ENCODE measurements around the gene GRWD1. TPM values are rescaled to one million over a fixed set of nuclear protein-coding genes. Genes with fewer than 3 reads are reported as not detected.
A peak's percentile ranks its signal among the peaks of the same experiment; 100 is the strongest.

Gene GRWD1
- total RNA-seq, result 41.4 and 57.9 TPM in 2 replicates

DNA sequence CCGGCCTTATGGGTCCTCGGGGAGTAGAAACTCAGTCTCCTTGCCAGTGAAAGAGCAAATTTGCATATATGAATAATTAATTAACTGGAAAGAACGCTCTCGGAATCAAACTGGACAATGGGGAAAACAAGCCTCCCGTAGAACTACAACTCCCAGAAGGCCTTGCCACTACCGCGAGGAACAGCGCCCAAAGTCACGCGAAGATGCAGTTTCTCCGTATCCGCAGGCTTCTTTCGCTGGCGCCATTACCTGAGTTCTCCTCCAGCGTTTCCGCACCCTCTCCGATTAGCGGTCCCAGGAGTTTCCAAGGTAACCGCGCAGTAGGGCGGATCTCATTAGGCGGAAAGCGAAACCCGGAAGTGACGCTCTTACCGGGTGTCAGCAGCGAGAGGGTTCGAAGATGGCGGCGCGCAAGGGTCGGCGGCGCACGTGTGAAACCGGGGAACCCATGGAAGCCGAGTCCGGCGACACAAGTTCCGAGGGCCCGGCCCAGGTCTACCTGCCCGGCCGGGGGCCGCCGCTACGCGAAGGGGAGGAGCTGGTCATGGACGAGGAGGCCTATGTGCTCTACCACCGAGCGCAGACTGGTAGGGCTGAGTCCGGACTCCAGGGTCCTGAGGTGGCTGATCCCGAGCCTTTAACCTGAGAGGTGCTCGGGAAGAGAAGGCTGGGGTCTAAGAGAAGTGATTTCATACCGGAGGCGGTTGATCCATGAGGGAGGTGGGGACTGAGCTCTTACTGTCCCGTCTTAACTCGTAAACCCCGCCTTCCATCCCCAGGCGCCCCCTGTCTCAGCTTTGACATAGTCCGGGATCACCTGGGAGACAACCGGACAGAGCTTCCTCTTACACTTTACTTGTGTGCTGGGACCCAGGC lies at the start of gene GRWD1:
GRWD1 (plus strand) TSS at position 378 of the 876 bp plus-strand sequence; CDS start at position 401, 23 bp downstream.
- DNase-seq, result peak; percentile 98

DNA sequence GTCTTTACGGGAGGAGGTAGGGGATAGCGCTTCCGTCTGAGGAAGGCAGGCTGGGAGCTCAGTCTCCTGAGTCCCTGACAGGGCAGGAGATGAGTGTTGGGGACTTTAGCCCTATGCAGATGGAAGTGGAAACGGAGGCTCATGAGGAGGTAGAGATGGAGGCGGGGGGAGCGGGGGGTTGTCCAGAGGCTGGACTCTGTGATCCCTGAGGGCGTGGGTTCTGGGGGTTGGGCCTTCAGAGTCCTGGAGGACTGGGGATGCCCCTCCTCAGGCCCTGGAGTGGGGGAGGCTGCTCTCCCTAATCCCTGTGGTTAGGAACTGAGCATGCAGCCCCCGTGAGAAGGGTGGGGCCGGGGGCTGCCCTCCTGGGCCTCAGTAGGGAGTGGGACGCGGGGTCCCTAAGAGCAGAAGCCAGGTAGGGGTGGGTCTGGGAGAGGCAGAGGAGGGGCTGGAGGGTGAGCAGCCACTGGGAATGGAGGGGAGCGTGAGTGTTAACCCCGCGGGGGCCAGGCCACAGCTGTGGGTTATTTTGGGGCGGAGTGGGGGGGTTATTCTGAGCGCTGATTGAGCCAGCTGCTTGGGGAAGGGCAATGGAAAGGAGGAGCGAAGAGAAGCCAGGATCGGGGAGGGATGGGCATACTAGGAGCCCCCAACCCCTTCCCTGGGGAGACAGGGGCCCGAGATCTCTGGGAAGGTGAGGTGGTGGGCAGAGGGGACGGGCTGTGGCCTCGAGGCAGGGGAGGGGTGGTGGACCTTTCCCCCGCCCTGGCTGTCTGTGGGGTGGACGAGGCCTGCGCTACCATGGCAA lies 49.6 kb upstream of the GRWD1 start:
- DNase-seq, result no peak

DNA sequence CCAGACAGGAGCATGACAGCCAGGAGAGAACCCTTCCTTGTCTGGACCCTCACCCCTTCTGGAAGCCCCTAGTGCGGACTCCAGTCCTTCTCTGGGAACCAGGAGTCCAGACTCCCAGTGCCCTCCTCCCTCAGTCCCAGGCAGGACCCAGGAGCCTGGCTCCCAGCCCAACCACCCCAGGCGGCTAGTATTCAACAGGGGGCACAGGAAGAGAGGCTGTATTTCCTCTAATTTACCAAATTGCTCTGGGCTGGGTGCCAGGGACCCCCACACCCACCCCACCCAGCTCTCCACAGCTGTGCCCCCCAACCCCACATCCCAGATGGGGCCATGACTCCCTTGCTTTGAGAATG lies 49.0 kb upstream of the GRWD1 start:
- no peak for DNase-seq

DNA sequence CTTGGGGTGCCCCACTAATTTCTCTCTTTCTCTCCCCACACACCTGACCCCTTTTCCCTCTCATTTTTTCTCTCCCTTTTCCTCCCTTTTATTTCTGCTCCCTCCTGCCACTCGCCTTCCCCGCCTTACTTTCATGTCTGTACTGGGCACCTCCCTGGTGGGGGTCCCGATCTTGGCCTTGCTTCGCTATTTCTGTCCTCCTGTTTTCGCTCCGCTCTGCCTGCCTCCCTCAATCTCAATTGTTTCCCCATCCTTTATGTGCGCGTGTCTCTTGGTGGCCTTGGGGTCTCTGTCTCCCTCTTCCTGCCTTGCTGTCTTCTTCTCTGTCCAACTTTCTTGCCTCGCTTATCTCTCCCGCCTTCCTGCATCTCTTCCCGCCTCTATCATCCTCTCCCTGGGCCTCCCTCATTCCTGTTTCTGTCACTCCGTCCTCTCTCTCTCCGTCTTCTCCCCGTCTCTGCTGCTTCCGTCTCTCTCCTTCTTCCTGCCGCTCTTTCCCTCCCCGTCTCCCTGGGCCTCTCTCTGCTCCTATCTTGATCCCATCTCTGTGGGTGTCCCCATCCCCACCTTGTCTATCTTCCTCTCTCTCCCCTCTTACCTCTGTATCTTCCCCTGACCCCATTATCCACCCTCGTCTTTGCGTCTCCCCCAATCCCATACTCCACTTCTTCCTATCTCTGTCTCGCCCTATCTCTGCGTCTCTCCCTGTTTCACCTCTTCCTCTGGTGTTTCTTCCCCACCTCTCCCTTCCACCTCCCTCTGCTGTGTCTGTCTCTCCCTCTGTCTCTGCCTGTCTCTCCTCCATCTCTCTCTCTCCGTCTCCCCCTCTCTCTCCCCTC lies 48.3 kb upstream of the GRWD1 start:
- no peak for DNase-seq

DNA sequence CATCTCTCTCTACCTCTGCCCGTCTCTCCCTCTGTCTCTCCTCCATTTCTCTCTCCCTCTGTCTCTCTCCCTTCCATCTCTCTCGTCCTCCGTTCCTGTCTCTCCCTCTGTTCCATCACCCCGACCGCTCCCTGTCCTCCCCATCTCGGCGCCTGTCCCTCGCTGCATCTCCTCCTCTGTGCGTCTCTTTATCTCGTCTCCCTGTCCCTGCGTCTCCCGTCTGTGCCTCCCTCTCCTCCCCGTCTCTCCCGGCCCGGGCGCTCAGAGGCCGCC lies 47.7 kb upstream of the GRWD1 start:
- DNase-seq, result no peak

DNA sequence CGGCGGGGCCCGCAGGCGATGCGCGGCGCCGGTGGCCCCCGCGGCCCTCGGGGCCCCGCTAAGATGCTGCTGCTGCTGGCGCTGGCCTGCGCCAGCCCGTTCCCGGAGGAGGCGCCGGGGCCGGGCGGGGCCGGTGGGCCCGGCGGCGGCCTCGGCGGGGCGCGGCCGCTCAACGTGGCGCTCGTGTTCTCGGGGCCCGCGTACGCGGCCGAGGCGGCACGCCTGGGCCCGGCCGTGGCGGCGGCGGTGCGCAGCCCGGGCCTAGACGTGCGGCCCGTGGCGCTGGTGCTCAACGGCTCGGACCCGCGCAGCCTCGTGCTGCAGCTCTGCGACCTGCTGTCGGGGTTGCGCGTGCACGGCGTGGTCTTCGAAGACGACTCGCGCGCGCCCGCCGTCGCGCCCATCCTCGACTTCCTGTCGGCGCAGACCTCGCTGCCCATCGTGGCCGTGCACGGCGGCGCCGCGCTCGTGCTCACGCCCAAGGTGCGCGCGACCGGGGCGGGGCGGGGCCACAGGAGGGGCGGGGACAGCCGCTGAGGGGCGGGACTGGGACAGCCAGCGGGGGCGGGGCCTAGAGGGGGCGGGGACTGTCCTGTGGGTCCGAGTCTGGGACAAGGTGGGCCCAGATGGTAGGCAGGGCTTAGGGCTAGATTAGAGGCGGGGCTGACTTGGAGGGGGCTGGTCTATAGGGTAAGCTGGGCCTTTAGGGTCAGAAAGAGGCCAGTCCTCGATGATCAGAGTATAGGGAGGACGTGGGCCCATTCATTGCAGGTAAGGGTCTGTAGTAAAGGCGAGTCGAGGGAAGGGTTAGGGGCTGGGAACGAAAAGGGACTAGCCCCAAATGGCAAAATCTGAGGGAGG lies 47.2 kb upstream of the GRWD1 start:
- peak; percentile 88 for DNase-seq

DNA sequence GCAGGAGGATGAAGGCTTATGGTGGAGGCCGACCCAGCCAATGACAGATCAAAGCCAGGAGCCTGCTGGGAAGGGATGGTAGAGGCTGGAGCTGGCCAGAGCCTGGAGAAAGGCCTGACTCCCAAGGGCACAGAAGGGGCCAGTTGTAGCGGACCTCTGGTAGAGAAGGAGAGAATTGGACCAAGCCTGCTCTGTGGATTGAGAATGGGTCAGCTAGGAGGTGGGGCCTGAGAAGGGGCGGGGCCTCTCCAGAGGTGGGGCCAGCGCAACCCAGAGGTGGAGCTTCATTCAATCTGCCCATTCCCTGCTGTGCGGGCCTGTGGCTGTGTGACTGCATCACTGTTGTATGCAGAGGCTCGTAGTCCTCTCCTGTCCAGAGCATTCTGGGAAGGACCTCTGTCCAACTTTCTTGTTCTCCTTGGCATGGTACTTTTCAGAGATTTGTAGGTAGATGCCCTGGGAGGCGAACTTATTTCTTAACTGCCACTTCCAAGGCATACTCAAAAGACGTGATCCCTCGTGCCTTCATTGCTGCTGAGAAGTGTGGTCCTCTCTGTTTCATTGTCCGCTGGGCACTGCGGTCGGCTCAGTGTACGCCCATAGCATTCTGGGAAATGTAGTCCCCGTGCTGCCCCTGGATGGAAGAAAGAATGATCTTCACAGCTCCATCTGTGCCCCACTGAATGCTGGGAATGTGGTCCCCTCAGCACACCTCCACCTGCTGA lies 45.6 kb upstream of the GRWD1 start:
- peak; percentile 72 for DNase-seq

DNA sequence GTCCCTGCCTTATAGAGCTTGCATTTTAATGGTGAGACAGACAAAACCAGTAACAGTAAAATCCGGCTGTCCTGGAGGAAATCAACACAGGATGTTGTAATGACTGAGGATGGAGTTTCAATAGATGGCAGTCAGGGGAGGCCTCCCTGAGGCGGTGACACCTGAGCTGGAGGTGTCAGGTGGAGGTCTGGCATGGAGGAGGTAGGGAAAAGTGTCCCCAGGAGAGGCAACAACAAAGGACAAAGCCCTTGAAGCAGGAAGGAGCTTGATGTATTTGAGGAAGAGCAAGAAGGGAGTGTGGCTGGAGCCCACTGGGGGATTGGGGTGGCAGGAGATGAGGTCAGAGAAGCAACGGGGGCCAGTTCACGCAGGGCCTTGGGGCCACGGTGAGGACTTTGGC lies 44.5 kb upstream of the GRWD1 start:
- DNase-seq, result no peak

DNA sequence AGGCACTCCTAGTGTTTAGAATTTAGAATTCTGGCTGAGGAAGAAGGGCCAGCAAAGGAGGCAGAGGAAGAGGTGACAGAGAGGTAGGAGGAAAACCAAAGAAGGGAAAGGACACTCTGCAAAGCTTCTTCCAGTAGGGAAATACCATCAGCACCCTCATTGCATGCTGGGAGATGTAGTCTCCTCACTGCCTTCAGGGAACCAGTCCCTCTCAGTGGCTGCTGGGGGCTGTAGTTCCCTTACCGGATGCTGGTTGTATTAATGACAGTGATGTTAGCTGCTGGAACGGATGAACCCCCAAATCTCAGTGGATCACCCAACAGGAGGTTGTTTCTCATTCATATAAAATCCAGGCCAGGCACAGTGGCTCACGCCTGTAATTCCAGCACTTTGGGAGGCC lies 42.2 kb upstream of the GRWD1 start:
- peak; percentile 75 for DNase-seq

DNA sequence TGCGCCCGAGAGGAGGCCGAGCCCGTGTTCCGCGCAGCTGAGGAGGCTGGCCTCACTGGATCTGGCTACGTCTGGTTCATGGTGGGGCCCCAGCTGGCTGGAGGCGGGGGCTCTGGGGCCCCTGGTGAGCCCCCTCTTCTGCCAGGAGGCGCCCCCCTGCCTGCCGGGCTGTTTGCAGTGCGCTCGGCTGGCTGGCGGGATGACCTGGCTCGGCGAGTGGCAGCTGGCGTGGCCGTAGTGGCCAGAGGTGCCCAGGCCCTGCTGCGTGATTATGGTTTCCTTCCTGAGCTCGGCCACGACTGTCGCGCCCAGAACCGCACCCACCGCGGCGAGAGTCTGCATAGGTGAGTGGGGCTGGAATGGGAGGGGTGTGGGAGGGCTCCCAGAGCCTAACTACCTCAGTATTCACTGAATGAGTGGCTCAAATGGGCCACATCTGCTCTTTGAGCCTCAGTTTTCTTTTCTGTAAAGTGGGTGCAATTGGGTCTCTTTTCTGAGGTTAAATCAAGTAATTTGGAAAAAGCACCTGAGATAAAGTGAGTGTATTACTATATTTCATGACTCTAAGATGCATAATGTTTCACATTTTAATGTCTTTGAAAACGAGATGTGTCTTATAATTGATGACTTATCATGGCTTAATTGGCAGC lies 40.6 kb upstream of the GRWD1 start:
- DNase-seq, result no peak

DNA sequence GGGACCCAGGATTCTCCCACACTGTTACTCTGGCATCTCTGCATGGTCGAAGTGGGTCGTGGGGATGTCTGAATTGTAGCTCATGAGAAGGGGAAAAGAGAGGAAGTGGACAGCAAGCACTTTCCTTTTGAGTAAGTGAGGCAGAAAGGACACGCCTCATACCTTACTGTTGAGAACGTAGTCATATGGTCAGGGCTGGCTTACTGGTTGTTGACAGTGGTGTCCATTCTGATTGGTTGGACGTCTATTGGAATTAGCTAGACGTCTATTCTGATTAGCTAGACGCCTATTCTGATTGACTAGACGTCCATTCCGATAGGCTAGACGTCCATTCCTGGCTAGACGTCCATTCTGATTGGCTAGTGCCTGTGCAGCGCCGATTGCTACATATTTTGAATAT lies 39.9 kb upstream of the GRWD1 start:
- no peak for DNase-seq

DNA sequence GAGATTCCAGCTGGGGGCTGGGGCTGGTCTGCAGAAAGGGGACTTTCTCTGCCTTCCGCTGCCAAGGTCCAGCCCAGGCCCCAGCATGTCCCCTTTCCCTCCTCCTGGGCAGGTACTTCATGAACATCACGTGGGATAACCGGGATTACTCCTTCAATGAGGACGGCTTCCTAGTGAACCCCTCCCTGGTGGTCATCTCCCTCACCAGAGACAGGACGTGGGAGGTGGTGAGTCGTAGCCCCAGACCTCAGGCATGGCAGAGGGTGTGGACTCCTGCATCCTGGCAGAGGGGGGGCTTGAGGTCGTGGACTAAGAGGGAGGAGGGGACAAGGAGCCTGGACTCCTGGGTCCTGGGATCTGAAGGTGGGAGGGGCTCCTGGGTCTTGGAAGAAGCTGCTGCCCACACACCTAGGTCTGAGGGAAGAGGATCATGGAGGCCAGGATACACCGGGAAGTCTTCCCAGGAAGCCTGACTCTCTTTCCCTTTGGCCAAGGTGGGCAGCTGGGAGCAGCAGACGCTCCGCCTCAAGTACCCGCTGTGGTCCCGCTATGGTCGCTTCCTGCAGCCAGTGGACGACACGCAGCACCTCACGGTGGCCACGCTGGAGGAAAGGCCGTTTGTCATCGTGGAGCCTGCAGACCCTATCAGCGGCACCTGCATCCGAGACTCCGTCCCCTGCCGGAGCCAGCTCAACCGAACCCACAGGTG lies 31.8 kb upstream of the GRWD1 start:
- no peak for DNase-seq

DNA sequence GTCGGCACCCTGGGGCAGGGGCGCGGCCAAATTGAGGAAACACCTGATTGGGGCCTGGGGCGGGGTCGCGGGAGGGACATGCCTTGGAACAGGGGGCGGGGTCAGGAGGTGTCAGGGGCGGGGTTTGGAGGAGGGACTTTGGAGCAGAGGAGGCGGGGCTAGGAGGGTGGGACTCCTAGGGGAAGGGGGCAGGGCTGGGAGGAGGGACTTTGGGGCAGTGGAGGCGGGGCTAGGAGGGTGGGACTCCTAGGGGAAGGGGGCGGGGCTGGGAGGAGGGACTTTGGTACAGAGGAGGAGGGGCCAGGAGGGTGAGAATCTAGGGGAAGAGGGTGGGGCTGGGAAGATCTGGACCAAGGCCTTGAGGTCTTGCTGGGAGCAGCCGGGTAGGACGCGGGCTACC lies 30.4 kb upstream of the GRWD1 start:
- DNase-seq, result peak; percentile 91

DNA sequence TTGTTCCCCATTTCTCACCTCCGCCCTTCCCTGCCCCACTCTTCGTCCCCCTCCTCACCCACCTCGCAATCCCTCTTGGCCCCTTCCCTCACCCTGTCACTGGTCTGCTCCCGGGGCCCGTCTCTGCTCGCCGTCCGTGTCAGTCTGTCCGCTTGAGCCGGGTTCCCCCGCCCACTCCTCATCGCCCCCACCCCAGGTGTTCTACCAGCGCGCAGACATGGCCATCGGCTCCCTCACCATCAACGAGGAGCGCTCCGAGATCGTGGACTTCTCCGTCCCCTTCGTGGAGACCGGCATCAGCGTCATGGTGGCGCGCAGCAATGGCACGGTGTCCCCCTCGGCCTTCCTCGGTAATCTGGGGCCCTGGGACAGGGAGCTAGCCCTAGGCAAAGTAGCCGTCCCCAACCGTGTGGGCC lies 30.0 kb upstream of the GRWD1 start:
- no peak for DNase-seq

DNA sequence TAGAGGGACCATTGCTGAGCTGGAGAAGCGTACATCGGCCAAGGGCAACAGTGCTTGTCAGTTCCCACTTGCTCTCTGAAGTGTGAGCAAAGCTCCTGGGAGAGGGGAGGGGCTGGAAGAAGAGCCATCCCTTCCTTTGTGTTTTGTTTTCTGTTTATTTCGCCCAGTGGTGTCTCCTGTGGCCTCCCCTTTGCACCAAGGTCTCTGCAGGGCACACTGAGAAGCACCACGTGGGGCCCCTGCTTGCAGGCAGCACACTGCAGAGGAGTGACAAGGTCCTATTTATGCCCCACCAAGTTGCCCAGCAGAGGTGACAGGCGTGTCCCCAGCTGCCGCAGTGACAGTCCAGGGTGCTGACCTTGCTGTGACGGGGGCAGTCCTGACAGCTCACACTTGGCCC lies 28.4 kb upstream of the GRWD1 start:
- DNase-seq, result no peak

DNA sequence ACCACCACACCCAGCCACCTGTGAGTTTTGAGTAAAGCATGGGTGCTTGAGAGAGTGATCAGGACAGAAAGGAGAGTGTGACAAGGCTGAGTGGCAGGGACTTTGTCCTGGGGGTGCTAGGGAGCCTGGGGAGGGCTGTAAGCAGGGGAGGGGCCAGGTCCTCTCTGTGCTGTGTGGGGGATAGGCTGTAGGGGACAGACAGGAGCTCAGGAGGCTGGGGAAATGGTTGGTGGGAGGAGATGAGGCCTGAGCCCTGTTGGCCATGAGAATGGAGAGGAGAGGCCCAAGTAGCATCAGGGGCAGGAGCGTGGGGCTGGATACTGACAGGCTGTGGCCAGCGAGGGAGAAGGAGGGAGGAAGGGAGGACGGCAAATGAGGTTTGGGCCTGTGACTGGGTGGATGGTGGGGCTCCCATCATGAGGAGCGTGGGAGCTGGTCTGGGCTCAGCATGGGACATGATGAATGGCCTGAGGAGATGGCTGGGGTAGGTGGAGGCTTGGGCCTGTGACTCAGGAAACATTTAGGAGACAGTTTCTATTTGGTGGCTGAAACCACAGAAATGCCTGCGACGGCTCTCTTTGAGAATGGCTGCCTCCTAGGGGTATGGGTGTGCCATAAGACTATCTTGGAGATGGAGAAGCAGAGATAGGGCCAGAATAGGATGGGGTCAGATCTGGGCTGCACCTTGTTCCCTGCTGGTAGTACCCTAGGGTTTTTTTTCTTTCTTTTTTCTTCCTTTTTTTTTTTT lies 27.3 kb upstream of the GRWD1 start:
- DNase-seq, result no peak

DNA sequence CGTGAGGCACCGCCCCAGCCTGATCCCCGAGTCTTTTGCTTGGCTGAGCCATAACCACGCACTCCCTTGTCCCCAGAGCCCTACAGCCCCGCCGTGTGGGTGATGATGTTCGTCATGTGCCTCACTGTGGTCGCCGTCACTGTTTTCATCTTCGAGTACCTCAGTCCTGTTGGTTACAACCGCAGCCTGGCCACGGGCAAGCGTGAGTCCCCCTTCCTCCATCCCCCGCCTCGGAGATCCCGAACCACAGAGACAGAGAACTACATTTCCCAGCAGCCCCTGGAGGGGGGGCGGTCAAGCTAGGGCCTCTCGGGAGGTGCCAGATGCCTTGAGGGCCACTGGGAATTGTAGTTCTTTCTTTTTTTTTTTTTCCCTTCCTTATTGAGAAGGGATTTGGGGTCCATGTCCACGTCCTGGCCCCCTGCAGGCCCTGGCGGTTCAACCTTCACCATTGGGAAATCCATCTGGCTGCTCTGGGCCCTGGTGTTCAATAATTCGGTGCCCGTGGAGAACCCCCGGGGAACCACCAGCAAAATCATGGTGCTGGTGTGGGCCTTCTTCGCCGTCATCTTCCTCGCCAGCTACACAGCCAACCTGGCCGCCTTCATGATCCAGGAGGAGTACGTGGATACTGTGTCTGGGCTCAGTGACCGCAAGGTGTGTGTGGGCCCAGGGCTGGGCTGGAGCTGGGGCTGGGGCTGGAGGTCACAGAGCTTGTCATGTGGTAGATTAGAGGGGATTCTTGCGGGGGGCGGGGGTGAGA lies 26.4 kb upstream of the GRWD1 start:
- DNase-seq, result peak; percentile 65

DNA sequence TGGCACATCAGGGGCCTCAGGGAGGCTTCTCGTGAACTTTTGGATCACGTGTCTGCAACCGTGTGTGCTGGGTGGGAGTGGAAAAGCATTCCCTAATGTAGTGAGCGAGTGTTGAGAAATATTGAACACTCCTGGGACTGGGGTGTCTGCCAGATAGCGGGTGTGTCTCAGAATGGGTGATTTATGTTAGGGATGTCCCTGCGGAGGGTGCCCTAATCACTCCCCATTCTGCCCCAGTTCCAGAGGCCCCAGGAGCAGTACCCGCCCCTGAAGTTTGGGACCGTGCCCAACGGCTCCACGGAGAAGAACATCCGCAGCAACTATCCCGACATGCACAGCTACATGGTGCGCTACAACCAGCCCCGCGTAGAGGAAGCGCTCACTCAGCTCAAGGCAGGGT lies 24.2 kb upstream of the GRWD1 start:
- no peak for DNase-seq

DNA sequence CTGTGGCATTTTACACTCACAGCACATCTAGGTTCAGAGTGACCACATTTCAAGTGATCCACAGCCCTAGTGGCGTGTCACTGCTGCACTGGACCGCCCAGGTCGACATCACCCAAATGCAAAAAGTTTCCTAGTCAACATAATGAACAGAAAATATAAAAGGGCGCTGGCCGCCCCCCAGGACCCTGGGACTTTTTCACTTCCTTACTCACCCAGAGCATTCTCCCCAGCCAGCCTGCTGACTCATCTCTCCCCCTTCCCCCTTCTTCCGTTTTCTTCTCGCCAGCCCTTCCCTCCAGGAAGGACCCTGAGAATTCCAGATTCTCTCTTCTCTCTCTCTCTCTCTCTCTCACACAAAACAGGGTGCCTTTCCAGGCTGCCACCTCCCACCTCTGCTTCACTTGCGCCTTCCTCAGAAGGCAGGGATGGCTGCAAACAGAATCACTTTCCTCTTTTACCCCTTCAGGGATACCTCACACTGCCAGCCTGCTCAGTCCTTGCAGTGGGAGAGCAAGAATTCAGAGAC lies 21.0 kb upstream of the GRWD1 start:
- DNase-seq, result peak; percentile 74
